ENCODE data around the gene MYO9A.

MYO9A gene

GRCh38 chr15:71957026-71957425 is 160.9 kb downstream of the MYO9A start:
- DNase-seq (ENCODE audit: low read depth): no peak

GRCh38 chr15:71951134-71951533 is 166.8 kb downstream of the MYO9A start:
- DNase-seq (ENCODE audit: low read depth): no peak

DNA sequence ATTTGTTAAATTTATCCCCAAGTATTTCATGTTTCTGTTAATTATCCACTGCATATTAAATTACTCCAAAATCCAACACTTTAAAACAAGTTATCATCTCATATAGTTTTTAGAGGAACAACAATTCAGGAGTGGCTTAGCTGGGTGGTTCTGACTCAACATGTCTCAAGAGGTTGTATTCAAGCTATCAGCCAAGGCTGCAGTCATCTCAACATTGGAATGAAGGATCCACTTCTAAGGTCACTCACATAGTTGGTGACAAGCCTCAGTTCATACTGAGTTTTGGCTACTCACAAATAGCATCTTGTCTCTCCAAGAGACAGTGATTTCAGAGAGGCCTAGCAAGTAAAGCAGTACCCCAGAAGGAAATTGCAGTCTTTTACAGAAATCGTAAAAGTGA is 172.9 kb downstream of the MYO9A start:
- no peak for DNase-seq (ENCODE audit: low read depth)

GRCh38 chr15:71943806-71944205 is 174.1 kb downstream of the MYO9A start:
- DNase-seq (ENCODE audit: low read depth): no peak

DNA sequence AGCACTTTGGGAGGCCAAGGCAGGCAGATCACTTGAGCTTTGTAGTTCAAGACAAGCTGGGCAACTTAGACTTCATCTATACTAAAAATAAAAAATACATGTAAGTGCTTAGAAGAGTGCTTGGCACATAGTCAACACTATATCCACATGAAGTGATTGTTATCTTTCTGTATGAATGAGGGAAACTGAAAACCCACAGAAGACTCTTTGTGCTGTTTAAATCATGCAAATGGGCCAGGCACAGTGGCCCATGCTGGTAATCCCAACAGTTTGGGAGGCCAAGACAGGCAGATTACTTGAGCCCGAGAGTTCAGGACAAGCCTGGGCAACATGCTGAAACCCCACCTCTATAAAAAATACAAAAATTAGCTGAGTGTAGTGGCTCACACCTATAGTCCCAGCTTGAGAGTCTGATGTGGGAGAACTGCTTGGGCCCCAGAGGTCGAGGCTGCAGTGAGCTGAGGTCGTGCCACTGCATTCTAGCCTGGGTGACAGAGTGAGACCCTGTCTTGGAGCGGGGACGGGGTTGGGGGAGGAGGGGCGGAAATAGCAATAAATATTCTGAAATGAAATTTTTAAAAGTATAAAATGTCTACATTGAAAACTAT is 177.9 kb downstream of the MYO9A start:
- DNase-seq (ENCODE audit: low read depth): no peak

DNA sequence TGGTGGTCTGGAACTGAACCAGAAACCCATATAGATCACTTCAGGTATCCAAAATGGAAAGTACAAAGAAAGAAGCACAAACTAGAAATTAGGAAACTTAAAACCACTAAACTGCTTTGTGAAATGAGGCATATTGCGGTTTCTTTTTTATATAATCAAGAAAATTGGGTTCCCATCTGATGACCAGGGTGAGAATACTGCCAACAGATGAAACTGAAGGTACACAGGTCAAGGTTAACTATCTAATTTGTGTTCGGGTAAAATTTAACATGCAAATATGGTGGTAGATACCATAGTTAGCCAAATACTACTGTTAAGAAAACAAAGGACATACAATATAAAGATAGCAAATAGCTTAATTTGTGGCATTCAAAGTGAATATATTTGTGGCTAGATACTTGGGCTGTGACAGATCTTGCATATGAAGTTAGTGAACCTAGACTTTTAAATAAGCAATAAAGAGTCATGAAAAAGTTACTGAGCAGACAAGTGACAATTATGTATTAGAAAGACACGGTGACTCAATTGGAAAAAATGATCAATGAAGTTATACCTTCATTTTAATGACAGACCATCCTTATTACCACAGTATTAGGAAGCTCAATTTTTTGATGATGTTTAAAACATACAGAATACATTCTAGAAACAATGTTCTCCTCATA is 180.2 kb downstream of the MYO9A start:
- DNase-seq (ENCODE audit: low read depth): no peak

- DNase-seq (ENCODE audit: low read depth): no peak
Measured at GRCh38 chr15:71934446-71934845, 183.5 kb downstream of the MYO9A start.

DNA sequence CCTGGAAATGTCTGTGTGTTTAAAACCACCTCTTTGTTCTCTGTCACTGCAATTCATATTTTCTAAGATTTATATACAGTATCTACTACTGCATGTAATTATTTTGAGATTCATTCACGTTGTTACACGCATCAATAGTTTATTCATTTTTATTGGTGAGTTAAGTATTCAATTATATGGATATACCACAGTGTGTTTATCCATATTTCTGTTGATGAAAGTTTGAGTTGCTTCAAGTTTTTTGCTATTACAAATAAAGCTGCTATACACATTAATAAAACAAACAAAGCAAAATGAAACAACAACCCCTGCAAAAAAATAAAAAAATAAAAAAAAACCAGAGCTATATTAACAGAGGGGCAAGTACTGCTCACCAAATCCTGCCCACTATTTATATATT is 185.3 kb downstream of the MYO9A start:
- no peak for DNase-seq (ENCODE audit: low read depth)

- DNase-seq (ENCODE audit: low read depth): no peak
Measured at GRCh38 chr15:71931261-71931660, 186.7 kb downstream of the MYO9A start.

GRCh38 chr15:71925145-71925544 is 192.8 kb downstream of the MYO9A start:
- DNase-seq (ENCODE audit: low read depth): no peak

- DNase-seq (ENCODE audit: low read depth): no peak
Measured at GRCh38 chr15:71921191-71921590, 196.8 kb downstream of the MYO9A start.

DNA sequence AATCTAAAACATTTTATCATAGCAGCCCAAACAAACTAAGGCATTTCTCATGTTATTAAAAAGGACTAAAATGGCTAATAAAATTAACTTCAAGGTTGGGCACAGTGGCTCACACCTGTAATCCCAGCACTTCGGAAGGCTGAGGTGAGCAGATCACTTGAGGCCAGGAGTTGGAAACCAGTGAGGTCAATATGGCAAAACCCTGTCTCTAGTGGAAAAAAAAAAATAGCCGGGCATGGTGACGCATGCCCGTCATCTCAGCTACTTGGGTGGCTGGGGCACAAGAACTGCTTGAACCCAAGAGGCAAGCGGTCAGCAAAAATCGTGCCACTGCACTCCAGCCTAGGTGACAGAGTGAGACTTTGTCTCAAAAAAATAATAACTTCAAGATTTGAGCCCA is 197.4 kb downstream of the MYO9A start:
- no peak for DNase-seq (ENCODE audit: low read depth)

- DNase-seq (ENCODE audit: low read depth): no peak
Measured at GRCh38 chr15:71916834-71917233, 201.1 kb downstream of the MYO9A start.

DNA sequence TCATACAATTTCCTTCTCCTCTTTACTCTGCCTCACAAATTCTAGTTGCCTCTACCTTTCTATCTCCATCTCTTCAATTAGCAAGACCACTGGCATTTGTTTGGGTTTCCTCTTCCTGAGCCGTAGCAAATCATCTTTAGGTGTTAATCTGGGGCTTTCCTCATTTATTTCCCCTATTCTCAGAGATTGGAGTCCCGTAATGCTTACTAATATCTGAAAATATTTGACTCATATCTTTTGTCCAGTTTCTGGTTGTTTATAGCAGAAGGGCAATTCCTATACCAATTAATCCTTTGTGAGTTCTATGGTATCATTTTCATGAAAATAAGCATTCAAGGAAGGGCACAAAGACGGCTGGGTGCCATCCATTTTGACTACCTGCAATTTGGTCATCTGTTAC is 203.9 kb downstream of the MYO9A start:
- no peak for DNase-seq (ENCODE audit: low read depth)

DNA sequence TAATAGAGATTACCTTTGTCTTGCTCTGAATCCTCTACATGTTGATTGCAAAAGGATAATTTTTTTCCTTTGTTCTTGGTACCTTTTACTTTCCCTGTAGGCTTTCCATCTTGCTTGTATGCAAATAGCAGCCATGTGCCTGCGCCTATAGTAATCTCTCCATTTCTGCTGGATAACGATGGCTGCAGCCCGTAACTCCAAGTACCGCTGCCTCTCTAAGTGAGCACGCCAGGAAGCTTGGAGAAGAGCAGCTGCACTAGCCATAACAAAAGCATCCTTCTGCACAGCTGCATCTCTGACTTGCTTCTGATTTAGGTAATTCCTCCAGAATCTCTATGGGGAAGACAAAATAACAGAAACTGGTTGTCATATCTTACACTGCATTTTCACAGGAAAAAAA is 218.3 kb downstream of the MYO9A start:
- DNase-seq (ENCODE audit: low read depth): no peak

DNA sequence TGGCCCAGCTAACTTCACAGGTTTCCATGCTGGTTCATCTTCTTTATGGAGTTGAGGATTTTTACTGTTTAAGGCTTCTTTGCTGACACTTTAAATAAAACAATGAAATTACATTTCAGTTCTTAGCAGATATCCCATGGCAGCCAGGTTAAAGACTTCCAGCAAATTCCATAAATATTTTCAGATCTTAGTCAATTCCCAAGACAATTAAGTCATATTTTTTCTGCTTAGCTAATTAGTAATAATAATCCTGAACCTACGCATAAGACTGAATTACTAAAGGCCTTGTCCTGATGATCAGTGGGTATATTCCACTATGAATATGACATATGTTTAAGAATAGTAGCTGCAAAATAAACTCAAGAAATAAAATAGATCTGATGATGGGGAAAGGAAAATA is 224.3 kb downstream of the MYO9A start:
- no peak for DNase-seq (ENCODE audit: low read depth)

GRCh38 chr15:71892335-71892734 is 225.6 kb downstream of the MYO9A start:
- DNase-seq (ENCODE audit: low read depth): no peak

- no peak for DNase-seq (ENCODE audit: low read depth)
Measured at GRCh38 chr15:71891026-71891425, 226.9 kb downstream of the MYO9A start.

DNA sequence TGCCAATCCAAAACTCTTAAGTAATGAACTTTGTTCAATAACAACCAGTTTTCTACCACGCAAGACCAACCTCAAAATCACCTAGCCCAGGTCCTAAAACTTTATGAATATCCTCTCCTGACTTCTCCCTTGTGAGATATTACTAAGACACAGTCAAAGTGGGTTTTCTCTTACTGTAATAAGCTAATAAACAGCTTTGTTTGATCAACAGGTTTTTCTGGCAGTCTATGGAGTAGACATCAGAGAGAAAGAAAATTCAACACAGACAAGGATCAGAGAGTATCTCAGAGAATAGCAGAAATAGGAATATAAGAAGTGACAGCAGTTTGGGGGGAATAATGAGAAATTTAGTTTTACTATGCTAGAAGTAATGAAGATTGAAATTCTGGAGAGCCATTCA is 228.0 kb downstream of the MYO9A start:
- DNase-seq (ENCODE audit: low read depth): no peak

DNA sequence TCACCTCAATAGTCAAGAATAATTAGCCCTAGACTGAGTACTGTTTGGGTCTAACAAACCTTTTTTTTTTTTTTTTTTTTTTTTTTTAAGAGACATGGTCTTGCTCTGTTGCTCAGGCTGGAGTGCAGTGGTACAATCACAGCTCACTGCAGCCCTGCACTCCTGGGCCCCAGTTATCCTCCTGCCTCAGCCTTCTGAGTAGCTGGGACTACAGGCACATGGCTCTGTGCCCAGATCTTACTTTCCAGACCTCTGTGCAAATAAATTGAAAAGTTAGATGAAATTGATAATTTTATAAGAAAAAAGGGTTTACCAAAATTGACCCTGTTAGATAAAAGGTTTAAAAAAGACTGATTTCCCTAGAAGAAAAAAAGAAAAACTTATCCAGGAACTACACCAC is 228.6 kb downstream of the MYO9A start:
- no peak for DNase-seq (ENCODE audit: low read depth)

GRCh38 chr15:71888797-71889196 is 229.2 kb downstream of the MYO9A start:
- no peak for DNase-seq (ENCODE audit: low read depth)

DNA sequence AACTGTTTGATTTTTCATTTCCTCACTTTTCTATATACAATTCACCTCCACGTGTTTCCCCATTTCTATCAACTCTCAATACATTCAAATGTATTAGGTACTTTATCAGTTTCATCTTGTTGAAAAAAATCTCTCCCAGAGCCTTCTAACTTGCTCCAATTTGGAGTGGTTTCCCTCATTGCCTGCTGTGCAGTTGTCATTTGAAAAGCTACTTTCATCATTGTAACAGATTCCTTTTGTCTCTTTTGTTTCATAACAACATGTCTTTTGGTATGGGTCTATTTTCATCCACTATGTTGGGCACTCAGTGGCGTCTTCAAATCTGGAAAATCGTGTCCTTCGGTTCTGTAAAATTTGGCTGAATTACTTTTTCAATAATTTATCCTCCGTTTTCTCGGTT is 232.6 kb downstream of the MYO9A start:
- DNase-seq (ENCODE audit: low read depth): no peak

DNA sequence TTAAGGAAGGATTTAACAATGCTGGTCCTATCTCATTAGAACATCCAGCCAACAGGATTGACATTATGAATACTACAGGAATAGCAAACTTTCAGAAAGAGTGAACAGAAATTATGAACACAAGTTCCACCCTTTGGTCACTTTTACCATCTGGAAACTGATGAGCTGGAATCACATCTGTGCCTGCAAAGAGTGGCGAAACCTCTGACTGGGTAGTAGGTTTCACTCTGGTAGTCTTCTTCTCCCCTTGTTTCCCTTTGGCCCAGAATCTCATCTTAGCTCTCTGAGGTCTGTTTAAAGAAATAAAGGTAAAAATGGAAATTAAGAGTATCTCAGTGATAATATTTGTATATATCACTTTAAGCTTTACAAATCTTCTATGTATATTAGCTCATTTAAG is 234.5 kb downstream of the MYO9A start:
- DNase-seq (ENCODE audit: low read depth): no peak

- DNase-seq (ENCODE audit: low read depth): no peak
Measured at GRCh38 chr15:71880276-71880675, 237.7 kb downstream of the MYO9A start.
